PC-9 (cell line): ENCODE measurements around the gene PDHB. TPM values are rescaled to one million over a fixed set of nuclear protein-coding genes. Genes with fewer than 3 reads are reported as not detected.

ENCODE experiments used
- BruUV-seq: library from RNA; stranded (reverse); fragments of 400-500 nt; replicated peaks from 2 replicates; lab custom pipeline; 2021; lab: Mats Ljungman, UMichigan
- CTCF ChIA-PET: fragments of 300-600 bp; sonication (Branson Sonifier 250); formaldehyde crosslinking; loops from one replicate; lab custom pipeline; 2022; ENCODE audit warnings: antibody characterized with exemption; lab: Charles Lee
- POLR2A ChIA-PET: fragments of 300-600 bp; sonication (Branson Sonifier 250); formaldehyde crosslinking; loops from one replicate; lab custom pipeline; 2022; ENCODE audit warnings: antibody characterized with exemption; ENCODE audit not compliant: unreplicated experiment; lab: Charles Lee
- DNase-seq, 2 experiments: peaks; one replicate each; pipeline versions ENCODE4 v3.0.0 to v3.0.0-alpha.2; 2015 to 2022; ENCODE audit warnings: mixed read lengths in 1 of 2
- H2AFZ ChIP-seq: fragments of 200-600 bp; sonication (generic); 2 replicates; pipeline ENCODE4 v1.8.1; 2017; ENCODE audit warnings: antibody characterized with exemption
- H3F3A ChIP-seq: fragments of 200-600 bp; sonication (generic); 2 replicates; pipeline ENCODE4 v1.8.1; 2017; ENCODE audit warnings: antibody characterized with exemption, mild to moderate bottlenecking, low read depth; ENCODE audit not compliant: insufficient read depth
- H3K27ac ChIP-seq: fragments of 200-600 bp; sonication (generic); 2 replicates; pipeline ENCODE4 v1.6.1; 2016; ENCODE audit warnings: mixed run types
- H3K27me3 ChIP-seq: fragments of 200-600 bp; sonication (generic); 2 replicates; pipeline ENCODE4 v1.6.1; 2016; ENCODE audit warnings: low read depth, mixed run types; ENCODE audit not compliant: insufficient read depth
- H3K36me3 ChIP-seq: fragments of 200-600 bp; sonication (generic); 2 replicates; pipeline ENCODE4 v1.6.1; 2016; ENCODE audit warnings: low read depth, mixed run types
- H3K4me1 ChIP-seq: fragments of 200-600 bp; sonication (generic); replicated peaks from 2 replicates; pipeline ENCODE4 v1.6.1; 2016; ENCODE audit warnings: mixed run types; ENCODE audit not compliant: insufficient read depth
- H3K4me2 ChIP-seq: fragments of 200-600 bp; sonication (generic); 2 replicates; pipeline ENCODE4 v1.6.1; 2017; ENCODE audit warnings: mixed run types
- H3K4me3 ChIP-seq: fragments of 200-600 bp; sonication (generic); 2 replicates; pipeline ENCODE4 v1.6.1; 2016; ENCODE audit warnings: mixed run types
- H3K79me2 ChIP-seq: fragments of 200-600 bp; sonication (generic); 2 replicates; pipeline ENCODE4 v1.6.1; 2017; ENCODE audit warnings: low read depth, mixed run types
- H3K9me2 ChIP-seq: fragments of 200-600 bp; sonication (generic); 2 replicates; pipeline ENCODE4 v1.8.1; 2017; ENCODE audit warnings: mild to moderate bottlenecking; ENCODE audit not compliant: insufficient read depth
- H3K9me3 ChIP-seq: fragments of 200-600 bp; sonication (generic); 2 replicates; pipeline ENCODE4 v1.8.1; 2016; ENCODE audit warnings: low read depth; ENCODE audit not compliant: insufficient read depth
- H4K20me1 ChIP-seq: fragments of 200-600 bp; sonication (generic); 2 replicates; pipeline ENCODE4 v1.8.1; 2017; ENCODE audit not compliant: insufficient read depth
- EZH2 ChIP-seq: fragments of 200-600 bp; sonication (generic); IDR thresholded peaks from 2 replicates; pipeline ENCODE4 v1.8.0; 2017; ENCODE audit warnings: antibody characterized with exemption, low read depth
- intact Hi-C: fragments of 100-400 bp; cut with micrococcal nuclease; formaldehyde crosslinking; loops from one replicate; pipeline ENCODE4 v1.10.0; 2022; ENCODE audit not compliant: unreplicated experiment
- total RNA-seq: library from RNA; stranded (reverse); gene quantifications from 2 replicates; pipeline ENCODE4 v1.2.3, GENCODE V29; 2021
- TF ChIP-seq, protein P1 (sequence below): fragments of 200-600 bp; sonication (generic); conservative IDR thresholded peaks from 2 replicates; pipeline ENCODE4 v1.6.1; 2017; ENCODE audit warnings: mixed run types, antibody characterized with exemption, mild to moderate bottlenecking, moderate library complexity

PDHB gene
- total RNA-seq, 1 experiment from 2014 or later = 69.8 TPM

DNA sequence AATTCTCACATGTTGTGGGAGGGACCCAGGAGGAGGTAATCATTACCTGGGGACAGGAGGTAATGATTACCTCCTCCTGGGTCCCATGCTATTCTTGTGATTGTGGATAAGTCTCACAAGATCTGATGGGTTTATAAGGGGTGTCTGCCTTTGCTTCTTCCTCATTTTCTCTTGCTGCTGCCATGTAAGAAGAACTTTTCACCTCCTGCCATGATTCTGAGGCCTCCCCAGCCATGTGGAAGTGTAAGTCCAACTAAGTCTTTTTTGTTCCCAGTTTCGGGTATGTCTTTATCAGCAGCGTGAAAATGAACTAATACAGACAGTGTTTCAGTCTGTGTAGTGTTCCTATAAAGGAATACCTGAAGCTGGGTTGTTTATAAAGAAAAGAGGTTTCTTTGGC, 45.1 kb upstream of the PDHB start:
- Histone ChIP-seq H3K9me2 (no peaks in the 10 kb centered on the region), H3K9me3 (no peaks in the 10 kb centered on the region; the same call in 1 of the 2 replicates), H3K36me3 (no peaks in the 10 kb centered on the region), H2AFZ (no peak overlapping the region), H3K4me2 (no peak overlapping the region), H3K79me2 (no peaks in the 10 kb centered on the region), H3F3A (0 out of 2 replicates have a peak, but pooled peaks cover 4% of the 10 kb centered on the region), H3K27ac (no peak overlapping the region), H3K4me3 (no peak overlapping the region), H3K4me1 (peaks cover 23% of the 10 kb centered on the region), H4K20me1 (no peaks in the 10 kb centered on the region), H3K27me3 (no peaks in the 10 kb centered on the region)
- CTCF ChIA-PET = no interaction called here
- no peak for TF ChIP-seq EZH2
- TF ChIP-seq, protein P1, sequence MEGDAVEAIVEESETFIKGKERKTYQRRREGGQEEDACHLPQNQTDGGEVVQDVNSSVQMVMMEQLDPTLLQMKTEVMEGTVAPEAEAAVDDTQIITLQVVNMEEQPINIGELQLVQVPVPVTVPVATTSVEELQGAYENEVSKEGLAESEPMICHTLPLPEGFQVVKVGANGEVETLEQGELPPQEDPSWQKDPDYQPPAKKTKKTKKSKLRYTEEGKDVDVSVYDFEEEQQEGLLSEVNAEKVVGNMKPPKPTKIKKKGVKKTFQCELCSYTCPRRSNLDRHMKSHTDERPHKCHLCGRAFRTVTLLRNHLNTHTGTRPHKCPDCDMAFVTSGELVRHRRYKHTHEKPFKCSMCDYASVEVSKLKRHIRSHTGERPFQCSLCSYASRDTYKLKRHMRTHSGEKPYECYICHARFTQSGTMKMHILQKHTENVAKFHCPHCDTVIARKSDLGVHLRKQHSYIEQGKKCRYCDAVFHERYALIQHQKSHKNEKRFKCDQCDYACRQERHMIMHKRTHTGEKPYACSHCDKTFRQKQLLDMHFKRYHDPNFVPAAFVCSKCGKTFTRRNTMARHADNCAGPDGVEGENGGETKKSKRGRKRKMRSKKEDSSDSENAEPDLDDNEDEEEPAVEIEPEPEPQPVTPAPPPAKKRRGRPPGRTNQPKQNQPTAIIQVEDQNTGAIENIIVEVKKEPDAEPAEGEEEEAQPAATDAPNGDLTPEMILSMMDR = no peak
- BruUV-seq = no TSS peak
- POLR2A ChIA-PET = no interaction called here
- no peak for DNase-seq
- intact Hi-C loops = no loop called here

DNA sequence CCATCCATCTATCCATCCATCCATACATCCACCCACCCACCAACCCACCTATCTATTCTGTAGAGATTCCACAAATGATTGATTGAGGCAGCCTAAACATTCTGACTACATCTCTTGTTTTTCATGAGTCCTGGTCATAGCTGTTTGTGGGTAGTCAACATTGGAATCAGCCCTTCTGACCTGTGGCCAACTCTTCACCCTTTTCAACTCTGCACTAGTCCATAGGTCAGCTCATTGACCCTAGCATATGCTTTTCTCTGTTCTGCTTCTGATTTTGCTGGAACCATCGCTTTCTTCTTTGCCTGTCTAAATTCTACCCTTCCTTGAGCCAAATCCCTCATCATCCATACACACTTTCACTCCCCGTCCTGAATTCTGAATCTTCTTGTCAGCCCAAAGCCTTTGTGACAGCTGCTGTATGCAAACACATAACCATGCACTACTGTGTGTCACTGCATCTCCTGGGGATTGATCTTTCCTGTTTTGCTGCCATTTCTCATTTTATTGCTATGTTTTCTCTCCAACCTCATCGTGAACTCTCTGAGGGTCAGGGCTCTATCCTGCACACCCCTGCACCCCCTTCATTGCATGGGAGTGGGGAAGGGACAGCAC, 41.4 kb upstream of the PDHB start:
- TF ChIP-seq, protein P1 = no peak
- TF ChIP-seq EZH2 = no peak
- peaks cover 35% of the 10 kb centered on the region for H3F3A ChIP-seq
- H3K27ac ChIP-seq = no peak overlapping the region
- no peaks in the 10 kb centered on the region for H3K79me2 ChIP-seq
- H3K4me3 ChIP-seq = no peak overlapping the region
- no peaks in the 10 kb centered on the region for H3K27me3 ChIP-seq
- H2AFZ ChIP-seq = no peak overlapping the region
- ChIA-PET CTCF (no interaction called here), POLR2A (no interaction called here)
- no peaks in the 10 kb centered on the region for H3K9me2 ChIP-seq
- no peak for DNase-seq
- no TSS peak for BruUV-seq
- no peaks in the 10 kb centered on the region for H3K36me3 ChIP-seq
- H3K9me3 ChIP-seq = no peaks in the 10 kb centered on the region; the same call in 1 of the 2 replicates
- H4K20me1 ChIP-seq = no peaks in the 10 kb centered on the region
- intact Hi-C loops = loop anchor here (5.0 kb wide), 2 partner anchors 43 to 168 kb away; partner anchors contain the start of genes HTD2, PDHB and RPP14
- H3K4me2 ChIP-seq = no peak overlapping the region; the same call in 1 of the 2 replicates
- H3K4me1 ChIP-seq = peaks cover 52% of the 10 kb centered on the region

DNA sequence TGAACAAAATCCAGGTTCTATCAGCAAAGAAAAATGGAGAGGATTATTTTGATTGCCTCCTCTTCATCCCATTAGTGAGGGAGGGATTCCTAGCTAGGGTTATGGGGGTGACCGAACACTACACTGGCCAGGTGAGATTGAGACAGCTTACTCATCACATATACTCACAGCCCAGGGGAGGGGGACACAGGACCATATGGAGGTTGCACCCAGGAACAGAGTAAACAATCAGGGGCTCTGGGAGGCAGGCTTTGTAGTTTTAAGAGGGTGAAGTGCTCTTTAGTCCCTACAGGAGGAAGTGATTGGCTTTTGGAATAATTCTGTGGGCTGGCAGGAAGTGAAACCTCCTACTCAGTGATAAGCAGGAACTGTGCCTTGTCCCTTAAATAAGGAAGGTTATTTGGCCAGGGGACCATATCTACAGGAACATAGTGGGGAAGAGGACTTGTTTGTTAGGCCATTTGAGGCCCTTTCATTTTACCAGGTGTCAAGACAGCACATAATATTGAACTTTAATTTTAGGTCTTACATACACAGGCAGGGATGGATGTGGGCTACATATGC, 40.8 kb upstream of the PDHB start:
- intact Hi-C loops = loop anchor here (5.0 kb wide), 2 partner anchors 42 to 167 kb away; partner anchors contain the start of genes HTD2, PDHB and RPP14
- POLR2A ChIA-PET = interaction anchor here (0.7 kb wide), 1 partner anchor 1414 kb away, joined by 6 read pairs; the partner anchor contains the start of gene SPATA12
- H3K79me2 ChIP-seq = no peaks in the 10 kb centered on the region
- no peaks in the 10 kb centered on the region for H3K9me3 ChIP-seq
- no peak overlapping the region; the same call in 1 of the 2 replicates for H3K4me2 ChIP-seq
- H3K4me3 ChIP-seq = no peak overlapping the region
- no peaks in the 10 kb centered on the region for H4K20me1 ChIP-seq
- CTCF ChIA-PET = no interaction called here
- no peaks in the 10 kb centered on the region for H3K36me3 ChIP-seq
- H3K4me1 ChIP-seq = peaks cover 58% of the 10 kb centered on the region
- H3K27me3 ChIP-seq = no peaks in the 10 kb centered on the region
- no peaks in the 10 kb centered on the region for H3K9me2 ChIP-seq
- peaks cover 38% of the 10 kb centered on the region for H3F3A ChIP-seq
- BruUV-seq = no TSS peak
- TF ChIP-seq EZH2 = no peak
- TF ChIP-seq, protein P1 = no peak
- H2AFZ ChIP-seq = no peak overlapping the region
- H3K27ac ChIP-seq = no peak overlapping the region
- no peak for DNase-seq
